HG03575 (cell line): ENCODE measurements around the gene PCDHGA1.
A peak's percentile ranks its signal among the peaks of the same experiment; 100 is the strongest.

Source experiments
- ATAC-seq: cut with Tn5 transposase; IDR thresholded peaks from one replicate; pipeline ENCODE4 v1.9.1; 2021; ENCODE audit not compliant: unreplicated experiment, insufficient number of reproducible peaks, low FRiP score; ENCODE audit errors: extremely low read depth

Gene PCDHGA1

DNA sequence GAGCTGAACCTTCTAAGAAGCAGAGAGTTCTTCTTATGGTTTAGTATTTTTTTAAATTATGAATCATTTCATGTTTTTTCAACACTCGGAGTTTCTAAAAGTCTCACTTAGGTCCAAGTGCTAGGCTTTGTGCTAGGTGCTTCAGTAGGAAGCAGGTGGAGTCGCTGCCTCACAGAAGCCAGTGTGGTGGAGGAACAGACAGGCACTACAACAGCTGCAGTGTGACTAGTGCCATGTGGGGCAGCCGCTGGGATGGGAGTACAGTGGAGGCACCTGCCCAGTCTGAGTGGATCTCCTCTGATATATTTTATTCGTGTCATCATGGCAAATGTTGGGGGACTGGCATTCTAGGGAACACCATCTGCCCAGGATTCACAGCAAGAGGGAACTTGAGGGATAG, 173.9 kb downstream of the PCDHGA1 start:
- no peak for ATAC-seq

DNA sequence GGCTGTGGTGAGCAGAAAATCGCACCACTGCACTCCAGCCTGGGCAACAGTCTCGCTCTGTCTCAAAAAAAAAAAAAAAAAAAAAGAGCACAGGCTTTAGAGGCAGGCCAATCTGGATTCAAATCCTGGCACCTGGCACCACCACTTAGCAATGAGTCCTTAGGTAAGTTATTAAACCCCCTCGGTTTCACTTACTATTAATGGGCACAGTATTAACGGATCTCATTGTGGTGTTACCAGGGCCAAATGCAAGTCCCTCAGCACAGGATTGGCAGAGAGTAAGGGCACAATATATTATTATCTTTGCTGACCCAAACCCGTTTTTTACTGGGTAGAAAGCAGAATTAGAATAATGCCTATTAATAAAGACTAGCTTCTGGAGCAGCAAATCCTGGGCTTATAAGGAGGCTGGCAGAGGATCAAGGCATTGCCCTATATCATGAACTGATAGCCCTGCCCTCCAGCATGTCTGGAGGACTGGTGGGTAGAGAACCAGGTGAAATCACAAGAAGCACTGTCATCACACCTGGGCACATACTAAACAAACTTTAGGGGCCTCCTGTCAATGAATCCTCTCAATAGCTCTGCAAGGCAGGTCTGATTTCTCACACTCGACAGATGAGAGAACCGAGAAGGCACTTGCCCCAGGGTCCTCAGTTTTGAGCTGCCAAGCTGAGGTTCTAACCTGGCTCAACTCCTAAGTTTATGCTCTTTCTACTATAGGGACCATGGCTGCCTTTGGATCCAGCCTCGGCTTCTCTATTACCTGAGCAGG, 176.3 kb downstream of the PCDHGA1 start:
- no peak for ATAC-seq

DNA sequence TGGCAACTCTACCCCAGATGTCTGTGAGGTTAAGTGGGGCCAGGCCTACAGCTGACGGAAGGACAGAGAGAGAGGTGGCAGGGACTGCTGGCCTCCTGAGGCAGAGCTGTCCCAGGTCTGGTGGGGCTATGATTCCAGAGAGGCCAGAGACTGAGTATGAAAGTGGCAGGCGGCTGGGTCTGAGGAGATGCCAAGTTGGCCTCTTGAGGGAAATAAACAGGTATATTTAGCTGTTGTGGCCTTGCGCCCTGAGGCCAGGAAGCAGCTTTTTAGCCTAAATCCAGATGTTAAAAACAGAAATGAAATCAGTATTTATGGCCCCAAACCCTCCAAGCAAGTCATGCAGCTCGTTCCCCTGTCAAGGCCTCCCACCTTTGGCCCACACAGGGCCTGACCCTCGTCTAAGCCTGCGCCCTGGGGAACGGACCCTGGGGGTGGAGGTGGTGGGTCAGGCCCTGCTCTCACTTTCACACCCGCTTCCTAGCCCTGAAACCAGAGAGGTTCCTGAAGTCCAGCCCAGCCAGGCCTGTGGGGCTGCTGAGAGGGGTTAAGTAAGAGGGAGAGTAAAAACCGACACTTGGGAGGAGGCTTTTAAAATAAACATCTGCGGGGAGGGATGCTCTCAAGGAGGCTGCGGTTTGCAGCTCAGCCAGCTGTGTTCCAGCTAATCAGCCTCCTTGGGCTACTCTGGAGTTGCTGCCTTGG, 177.2 kb downstream of the PCDHGA1 start:
- peak; percentile 29 for ATAC-seq

DNA sequence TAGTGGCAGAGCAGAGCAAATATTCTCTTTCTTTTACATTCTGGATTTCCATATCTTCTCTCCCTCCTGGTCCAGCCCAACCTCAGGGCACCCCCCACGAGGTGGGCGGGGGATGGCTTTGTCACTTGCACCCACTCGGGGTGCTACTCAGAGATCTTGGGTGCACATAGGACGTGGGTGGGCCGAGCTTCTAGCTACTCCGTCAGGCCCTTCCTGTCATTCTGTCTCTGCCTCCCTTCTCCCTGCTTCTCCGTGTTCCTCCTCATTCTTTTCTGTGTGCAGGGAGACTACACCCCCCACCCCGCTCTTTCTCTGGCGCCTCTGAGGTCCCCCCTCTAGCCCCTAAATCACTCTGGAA, 178.1 kb downstream of the PCDHGA1 start:
- ATAC-seq: no peak

DNA sequence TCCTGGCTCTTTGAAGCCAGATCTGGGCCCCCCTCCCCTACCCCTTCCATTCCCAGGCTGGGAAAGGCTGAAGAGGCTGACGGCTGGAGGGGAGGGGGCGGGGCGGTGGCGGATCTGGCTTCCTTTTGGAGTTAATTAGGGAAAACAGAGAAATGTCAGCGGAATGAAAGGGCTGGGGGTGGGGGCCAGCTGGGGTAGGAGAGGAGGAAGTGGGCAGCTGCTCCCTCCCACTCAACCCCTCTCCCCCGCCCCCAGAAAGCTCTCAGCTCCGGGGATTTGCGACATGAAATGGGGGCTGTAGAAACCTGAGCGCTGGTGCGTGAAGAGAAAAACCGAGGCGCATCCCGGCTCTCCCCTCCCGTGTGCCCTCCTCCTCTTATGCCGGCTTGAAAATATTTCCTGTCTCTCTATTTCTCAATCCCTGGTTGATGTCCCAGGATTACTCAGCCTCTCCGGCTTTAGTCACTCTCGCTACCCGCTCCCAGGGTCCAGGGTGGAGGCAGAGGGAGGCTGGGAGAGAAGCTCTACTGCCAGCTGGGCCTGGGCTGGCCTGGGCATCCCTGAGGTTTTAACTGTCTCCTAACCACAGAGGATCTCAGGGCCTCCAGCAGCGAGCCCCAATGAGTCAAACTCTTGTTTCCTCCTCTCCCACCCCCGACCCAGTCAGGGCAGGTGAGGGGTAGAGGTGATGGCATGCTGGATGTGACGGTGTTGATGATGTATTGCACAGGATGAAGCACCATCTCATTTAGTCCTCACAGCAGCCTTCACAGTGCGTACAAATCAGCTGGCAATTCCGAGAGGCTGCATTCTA, 178.7 kb downstream of the PCDHGA1 start:
- ATAC-seq: no peak

DNA sequence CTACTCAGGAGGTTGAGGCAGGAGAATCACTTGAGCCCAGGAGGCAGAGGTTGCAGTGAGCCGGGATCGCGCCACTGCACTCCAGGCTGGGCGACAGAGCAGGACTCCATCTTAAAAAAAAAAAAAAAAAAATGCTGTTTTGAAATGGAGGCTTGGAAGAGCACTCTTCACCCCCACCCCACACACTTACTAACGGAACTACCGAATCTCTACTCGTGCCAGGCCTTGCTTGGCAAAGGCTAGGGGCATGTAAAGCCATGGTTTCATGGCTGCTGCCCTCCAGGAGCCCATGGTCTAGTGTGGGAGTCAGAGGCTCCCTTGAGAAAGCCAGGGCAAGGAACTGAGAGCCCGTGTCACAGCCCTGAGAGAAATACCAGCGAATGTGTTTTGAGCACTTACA, 179.8 kb downstream of the PCDHGA1 start:
- ATAC-seq: no peak

DNA sequence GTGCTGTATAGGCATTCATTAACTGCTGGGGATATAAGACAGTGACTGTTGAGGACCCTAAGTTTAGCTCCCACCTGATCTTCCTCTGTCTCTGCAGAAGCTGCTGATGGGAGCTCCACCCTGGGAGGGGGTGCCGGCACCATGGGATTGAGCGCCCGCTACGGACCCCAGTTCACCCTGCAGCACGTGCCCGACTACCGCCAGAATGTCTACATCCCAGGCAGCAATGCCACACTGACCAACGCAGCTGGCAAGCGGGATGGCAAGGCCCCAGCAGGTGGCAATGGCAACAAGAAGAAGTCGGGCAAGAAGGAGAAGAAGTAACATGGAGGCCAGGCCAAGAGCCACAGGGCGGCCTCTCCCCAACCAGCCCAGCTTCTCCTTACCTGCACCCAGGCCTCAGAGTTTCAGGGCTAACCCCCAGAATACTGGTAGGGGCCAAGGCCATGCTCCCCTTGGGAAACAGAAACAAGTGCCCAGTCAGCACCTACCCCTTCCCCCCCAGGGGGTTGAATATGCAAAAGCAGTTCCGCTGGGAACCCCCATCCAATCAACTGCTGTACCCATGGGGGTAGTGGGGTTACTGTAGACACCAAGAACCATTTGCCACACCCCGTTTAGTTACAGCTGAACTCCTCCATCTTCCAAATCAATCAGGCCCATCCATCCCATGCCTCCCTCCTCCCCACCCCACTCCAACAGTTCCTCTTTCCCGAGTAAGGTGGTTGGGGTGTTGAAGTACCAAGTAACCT, 180.7 kb downstream of the PCDHGA1 start:
- ATAC-seq: no peak

DNA sequence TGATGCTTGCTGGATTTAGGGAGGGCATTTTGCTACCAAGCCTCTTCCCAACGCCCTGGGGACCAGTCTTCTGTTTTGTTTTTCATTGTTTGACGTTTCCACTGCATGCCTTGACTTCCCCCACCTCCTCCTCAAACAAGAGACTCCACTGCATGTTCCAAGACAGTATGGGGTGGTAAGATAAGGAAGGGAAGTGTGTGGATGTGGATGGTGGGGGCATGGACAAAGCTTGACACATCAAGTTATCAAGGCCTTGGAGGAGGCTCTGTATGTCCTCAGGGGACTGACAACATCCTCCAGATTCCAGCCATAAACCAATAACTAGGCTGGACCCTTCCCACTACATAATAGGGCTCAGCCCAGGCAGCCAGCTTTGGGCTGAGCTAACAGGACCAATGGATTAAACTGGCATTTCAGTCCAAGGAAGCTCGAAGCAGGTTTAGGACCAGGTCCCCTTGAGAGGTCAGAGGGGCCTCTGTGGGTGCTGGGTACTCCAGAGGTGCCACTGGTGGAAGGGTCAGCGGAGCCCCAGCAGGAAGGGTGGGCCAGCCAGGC, 181.5 kb downstream of the PCDHGA1 start:
- no peak for ATAC-seq

DNA sequence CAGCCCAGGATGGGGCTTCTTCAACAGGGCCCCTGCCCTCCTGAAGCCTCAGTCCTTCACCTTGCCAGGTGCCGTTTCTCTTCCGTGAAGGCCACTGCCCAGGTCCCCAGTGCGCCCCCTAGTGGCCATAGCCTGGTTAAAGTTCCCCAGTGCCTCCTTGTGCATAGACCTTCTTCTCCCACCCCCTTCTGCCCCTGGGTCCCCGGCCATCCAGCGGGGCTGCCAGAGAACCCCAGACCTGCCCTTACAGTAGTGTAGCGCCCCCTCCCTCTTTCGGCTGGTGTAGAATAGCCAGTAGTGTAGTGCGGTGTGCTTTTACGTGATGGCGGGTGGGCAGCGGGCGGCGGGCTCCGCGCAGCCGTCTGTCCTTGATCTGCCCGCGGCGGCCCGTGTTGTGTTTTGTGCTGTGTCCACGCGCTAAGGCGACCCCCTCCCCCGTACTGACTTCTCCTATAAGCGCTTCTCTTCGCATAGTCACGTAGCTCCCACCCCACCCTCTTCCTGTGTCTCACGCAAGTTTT, 182.1 kb downstream of the PCDHGA1 start:
- ATAC-seq: no peak

DNA sequence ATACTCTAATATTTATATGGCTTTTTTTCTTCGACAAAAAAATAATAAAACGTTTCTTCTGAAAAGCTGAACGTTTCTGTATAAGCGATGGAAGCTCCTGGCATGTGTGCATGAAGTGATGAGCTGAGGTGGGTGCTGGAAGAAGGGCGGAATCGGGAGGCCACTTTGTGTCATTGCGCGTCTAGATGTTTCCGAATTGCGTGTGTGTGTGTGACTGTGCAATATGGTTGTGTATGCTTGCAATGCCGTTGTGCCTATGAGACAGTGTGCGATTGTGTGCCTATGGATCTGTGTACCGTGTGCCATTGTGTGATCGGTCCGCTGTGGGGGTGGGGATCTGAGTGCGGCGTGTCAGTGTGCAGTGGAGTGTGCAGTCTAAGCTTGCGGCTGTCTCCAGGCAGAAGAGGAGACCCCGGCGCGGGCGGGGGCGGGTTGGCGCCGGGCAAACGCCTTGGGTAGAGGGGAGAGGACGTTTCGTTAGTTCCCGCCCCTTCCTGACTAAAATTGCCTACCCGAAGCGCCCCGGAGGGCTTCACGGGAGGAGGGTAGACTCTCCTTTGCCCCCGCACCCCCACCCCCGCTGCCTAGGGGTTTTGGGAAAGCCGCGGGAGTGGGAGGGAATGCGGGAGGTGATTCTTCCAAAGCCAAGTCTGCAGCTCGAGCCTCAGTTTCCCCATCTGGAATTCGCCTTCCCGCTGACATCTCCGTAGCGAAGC, 182.8 kb downstream of the PCDHGA1 start:
- no peak for ATAC-seq

DNA sequence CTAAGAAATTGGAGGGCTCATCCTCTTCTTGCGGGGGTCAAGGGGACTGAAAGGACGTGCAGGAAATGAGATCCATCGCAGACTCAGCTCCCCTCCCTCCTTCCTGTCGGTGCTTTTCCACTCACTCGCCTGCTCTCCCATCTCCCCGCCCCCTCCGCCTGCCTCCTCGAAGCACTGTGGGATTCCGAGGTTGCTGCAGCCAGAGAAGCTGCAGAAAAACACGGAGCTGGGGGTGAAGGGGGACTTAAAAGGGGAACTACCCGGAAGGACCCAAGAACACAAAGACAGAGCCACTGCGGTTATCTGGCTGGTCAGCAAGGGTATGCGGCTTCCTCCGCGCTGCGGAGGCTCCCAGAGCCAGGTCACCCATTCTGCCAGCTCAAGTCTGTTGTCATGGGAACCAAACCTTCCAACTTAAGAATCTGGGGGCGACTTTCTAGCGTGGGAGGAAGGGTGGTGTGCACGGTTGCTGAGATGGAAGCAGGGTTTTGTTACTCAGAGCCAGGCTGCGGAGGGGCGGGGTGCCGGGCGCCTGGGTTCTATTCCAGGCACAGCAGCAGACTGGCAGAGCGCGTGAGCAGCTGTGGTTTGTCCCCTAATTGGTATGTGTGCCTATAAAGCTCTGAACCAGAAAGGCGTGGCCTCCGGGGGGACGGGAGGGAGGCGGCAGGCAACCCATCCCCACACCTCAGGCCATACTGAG, 183.5 kb downstream of the PCDHGA1 start:
- no peak for ATAC-seq

DNA sequence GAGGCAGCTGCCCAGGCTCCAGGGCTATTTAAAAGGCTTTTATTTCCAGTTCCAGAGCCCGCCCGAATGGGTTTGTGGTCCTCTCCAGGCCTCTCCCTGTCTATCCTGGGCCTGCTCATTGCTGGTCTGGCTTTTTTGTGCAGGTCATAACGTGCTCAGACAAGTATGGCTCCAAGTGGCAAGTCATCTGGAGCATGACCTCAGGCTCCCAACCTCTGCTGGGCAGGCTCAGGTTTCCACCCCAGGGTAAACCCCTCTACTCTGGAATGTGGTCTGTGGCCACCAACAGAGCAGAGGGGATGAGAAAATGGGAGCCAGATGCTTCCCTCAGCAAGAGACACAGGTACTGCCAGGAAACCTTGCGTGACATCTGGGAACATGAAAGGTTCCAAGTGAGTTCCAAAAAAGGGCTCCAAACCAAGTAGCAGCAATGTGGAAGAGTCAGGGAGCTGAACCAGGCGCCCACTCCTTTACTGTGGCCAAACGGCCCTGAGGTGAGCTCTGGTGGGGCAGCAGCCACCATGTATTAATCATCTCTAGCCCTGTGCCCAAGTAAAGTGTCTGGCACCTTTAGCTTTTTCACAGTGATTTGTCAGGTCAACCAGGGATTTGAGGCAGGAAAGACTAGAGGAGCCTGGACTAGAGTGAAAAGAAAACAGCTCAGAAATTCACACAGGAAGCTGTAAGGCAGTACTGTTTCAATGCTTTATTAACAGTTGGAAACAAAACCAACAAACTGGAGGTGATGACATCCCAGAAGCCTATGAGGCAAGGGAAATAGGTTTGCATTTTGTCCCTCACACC, 184.2 kb downstream of the PCDHGA1 start:
- no peak for ATAC-seq

DNA sequence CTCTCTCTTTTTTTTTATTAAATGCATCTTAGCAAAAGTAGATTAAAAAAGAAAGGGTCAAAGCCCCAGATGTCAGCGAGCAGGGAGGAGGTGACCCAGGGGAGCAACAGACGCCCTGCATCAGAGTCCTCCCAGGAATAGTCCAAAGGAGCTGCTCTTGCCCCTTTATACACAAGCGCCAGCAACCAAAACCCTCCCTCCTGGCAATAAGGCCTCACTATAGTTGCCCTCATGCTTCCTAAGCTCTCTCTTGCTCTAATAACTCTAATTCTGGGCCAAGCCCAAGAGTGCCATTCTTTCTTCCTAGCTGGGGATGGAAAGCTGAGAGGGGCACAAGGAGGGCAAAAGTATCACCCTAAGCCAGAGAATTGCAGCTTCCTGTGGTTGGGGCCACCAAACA, 184.8 kb downstream of the PCDHGA1 start:
- ATAC-seq: no peak

DNA sequence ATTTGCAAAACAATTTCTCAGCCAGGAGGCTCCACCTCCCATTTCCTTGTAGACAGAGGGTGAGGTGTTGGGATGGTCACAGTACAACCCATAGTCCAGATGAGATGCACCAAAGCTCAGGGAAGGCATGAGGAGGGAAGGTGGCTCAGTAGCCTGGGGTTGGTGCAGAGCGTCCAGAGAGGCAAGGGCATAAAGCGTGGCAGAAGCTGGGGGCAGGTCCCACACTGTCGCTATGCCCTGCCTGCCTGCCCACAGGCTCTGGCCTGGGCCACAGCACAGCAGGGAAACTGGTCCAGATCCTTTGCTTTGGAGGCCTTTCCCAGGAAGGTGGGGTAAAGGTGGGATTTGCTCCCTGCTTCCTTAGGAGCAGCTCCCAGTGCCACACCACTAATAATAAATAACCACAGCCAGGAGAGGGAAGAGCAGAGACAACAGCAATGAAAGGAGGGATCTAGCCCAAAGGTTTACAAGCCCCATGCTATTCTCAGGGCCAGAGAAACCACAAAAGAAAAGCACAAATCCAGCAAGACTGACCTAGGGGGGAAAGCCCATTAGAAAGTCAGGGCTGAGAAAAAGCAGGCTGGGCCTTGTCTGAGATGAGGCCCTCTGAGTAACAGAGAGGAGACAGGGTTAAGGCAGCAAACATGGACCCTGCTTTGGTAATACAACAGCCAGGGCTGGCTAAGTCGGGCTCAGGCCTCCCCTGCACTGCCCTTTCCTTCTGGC, 185.8 kb downstream of the PCDHGA1 start:
- no peak for ATAC-seq

DNA sequence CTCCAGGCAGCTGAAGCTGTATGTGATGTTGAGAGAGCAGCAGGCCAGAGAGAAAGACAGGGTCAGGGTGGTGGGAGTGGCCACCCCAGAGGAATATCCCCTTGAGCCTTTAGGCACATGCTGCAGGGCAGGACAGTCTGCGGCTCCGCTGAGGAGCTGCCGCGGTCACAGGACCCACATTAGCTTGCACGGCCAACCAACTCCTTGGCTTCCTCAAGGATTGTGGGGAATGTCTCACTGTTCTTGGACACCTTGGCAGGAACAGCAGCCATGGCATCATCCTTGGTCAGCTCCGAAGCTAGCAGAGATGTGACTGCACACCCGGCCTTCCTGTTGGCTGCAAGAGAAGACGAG, 186.3 kb downstream of the PCDHGA1 start:
- no peak for ATAC-seq

DNA sequence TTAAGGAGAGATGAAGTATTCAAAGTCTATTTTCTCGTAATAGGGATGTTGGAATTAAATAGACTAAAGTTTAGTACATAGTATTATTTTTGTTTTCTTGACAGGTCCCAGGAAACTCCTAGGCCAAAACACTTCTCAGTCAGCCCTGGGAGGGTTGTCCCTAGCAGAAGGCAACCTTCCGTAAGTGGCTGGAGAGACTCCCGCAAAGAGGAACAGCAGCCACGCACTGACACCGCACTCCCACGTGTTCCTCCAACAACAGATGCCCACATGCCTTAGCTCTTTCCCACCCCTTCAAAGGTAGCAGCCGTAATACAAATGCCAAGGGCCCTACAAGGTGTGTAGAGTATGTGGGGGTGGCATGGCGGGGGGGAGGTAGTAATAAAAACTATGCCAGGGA, 187.0 kb downstream of the PCDHGA1 start:
- ATAC-seq: no peak
